GM12801 (cell line): ENCODE results near the gene VWA5B1.

Experiments
- CTCF ChIP-seq: IDR thresholded peaks from one replicate; pipeline ENCODE4 v1.5.1; 2011; ENCODE audit warnings: control low read depth; ENCODE audit not compliant: insufficient read length; ENCODE audit errors: extremely low read depth

Gene VWA5B1

GRCh38 chr1:20345419-20345818, 54.7 kb downstream of the VWA5B1 start:
- TF ChIP-seq CTCF: no peak

GRCh38 chr1:20346433-20346832, 55.8 kb downstream of the VWA5B1 start:
- no peak for TF ChIP-seq CTCF

GRCh38 chr1:20347699-20348098, 57.0 kb downstream of the VWA5B1 start:
- TF ChIP-seq CTCF: no peak

GRCh38 chr1:20348326-20348915, 57.7 kb downstream of the VWA5B1 start:
- TF ChIP-seq CTCF: no peak

- TF ChIP-seq CTCF: no peak
Observed at GRCh38 chr1:20349561-20349960, 58.9 kb downstream of the VWA5B1 start.

GRCh38 chr1:20349971-20350370, 59.3 kb downstream of the VWA5B1 start:
- no peak for TF ChIP-seq CTCF

GRCh38 chr1:20350421-20350820, 59.7 kb downstream of the VWA5B1 start:
- TF ChIP-seq CTCF: no peak
